SK-N-SH (cell line): ENCODE results near the gene PARP4. TPM values are rescaled to one million over a fixed set of nuclear protein-coding genes. Genes with fewer than 3 reads are reported as not detected.

Experiments used
- CTCF ChIA-PET: fragments of 300-600, 350-600 bp; formaldehyde crosslinking; extraction: SDS; loops from one replicate; lab custom pipeline; 2021; lab: Yijun Ruan, JAX
- POLR2A ChIA-PET: fragments of 350-600 bp; sonication (Branson Sonifier 250); formaldehyde crosslinking; extraction: SDS; loops from one replicate; lab custom pipeline; 2020; ENCODE audit warnings: antibody characterized with exemption, inconsistent platforms; lab: Yijun Ruan, JAX
- DNase-seq: peaks from one replicate; pipeline ENCODE4 v3.0.0; 2012
- H2AFZ ChIP-seq: fragments of 200-600 bp; sonication (generic); 2 replicates; pipeline ENCODE4 v1.8.1; 2016; ENCODE audit warnings: antibody characterized with exemption, mild to moderate bottlenecking, low read depth
- H3F3A ChIP-seq: fragments of 200-600 bp; sonication (generic); replicated peaks from 2 replicates; pipeline ENCODE3; 2016; ENCODE audit warnings: antibody characterized with exemption, mild to moderate bottlenecking; ENCODE audit not compliant: insufficient read depth
- H3K27ac ChIP-seq, 2 experiments: fragments of 200-500 bp in 1 of 2; fragments of 200-600 bp in 1 of 2; sonication (Bioruptor generic) in 1 of 2; sonication (generic), shearing (Covaris generic) in 1 of 2; 2 replicates each; pipeline versions ENCODE4 v1.5.1 to v1.6.1; 2014 to 2016; ENCODE audit warnings: low read depth in 2 of 2, inconsistent platforms in 1 of 2, low read length in 1 of 2, mild to moderate bottlenecking in 1 of 2, mixed read lengths in 1 of 2
- H3K27me3 ChIP-seq: fragments of 200-600 bp; sonication (generic), shearing (Covaris generic); 2 replicates; pipeline ENCODE4 v1.6.1; 2016; ENCODE audit warnings: mixed run types; ENCODE audit not compliant: insufficient read depth
- H3K36me3 ChIP-seq, 2 experiments: fragments of 200-500 bp in 1 of 2; fragments of 200-600 bp in 1 of 2; sonication (Bioruptor generic) in 1 of 2; sonication (generic) in 1 of 2; replicated peaks in 1 of 2; 2 replicates each; pipeline versions ENCODE3 to v1.5.1; 2014 to 2016; ENCODE audit warnings: low read length in 1 of 2, mild to moderate bottlenecking in 1 of 2; ENCODE audit not compliant: insufficient read depth in 2 of 2, control insufficient read depth in 1 of 2
- H3K4me1 ChIP-seq, 2 experiments: fragments of 200-500 bp in 1 of 2; fragments of 200-600 bp in 1 of 2; sonication (Bioruptor generic) in 1 of 2; sonication (generic), shearing (Covaris generic) in 1 of 2; 2 replicates each; pipeline versions ENCODE4 v1.5.1 to v1.6.1; 2014 to 2016; ENCODE audit warnings: low read depth in 1 of 2, low read length in 1 of 2, mixed run types in 1 of 2; ENCODE audit not compliant: insufficient read depth in 2 of 2, control insufficient read depth in 1 of 2
- H3K4me2 ChIP-seq: fragments of 200-600 bp; sonication (generic), shearing (Covaris generic); 2 replicates; pipeline ENCODE4 v1.6.1; 2017; ENCODE audit warnings: mixed run types
- H3K4me3 ChIP-seq, 2 experiments: fragments of 200-500 bp in 1 of 2; fragments of 200-600 bp in 1 of 2; sonication (Bioruptor generic) in 1 of 2; sonication (generic), shearing (Covaris generic) in 1 of 2; 2 replicates each; pipeline versions ENCODE4 v1.5.1 to v1.8.1; 2014 to 2016; ENCODE audit warnings: low read depth in 2 of 2, inconsistent platforms in 1 of 2, low read length in 1 of 2, mild to moderate bottlenecking in 1 of 2, mixed read lengths in 1 of 2, moderate library complexity in 1 of 2
- H3K79me2 ChIP-seq: fragments of 200-600 bp; sonication (generic); 2 replicates; pipeline ENCODE4 v1.8.1; 2017; ENCODE audit warnings: mild to moderate bottlenecking; ENCODE audit not compliant: insufficient read depth
- H3K9ac ChIP-seq: fragments of 200-600 bp; sonication (generic); 2 replicates; pipeline ENCODE4 v1.6.1; 2017; ENCODE audit warnings: mixed run types
- H3K9me2 ChIP-seq: fragments of 200-600 bp; sonication (generic); 2 replicates; pipeline ENCODE4 v1.6.1; 2017; ENCODE audit warnings: mixed run types
- H3K9me3 ChIP-seq: fragments of 200-600 bp; sonication (generic); 2 replicates; pipeline ENCODE4 v1.6.1; 2017; ENCODE audit warnings: mixed run types, mild to moderate bottlenecking, moderate library complexity
- H4K20me1 ChIP-seq: fragments of 200-600 bp; sonication (generic); 2 replicates; pipeline ENCODE4 v1.6.1; 2017; ENCODE audit warnings: mild to moderate bottlenecking, mixed run types; ENCODE audit not compliant: insufficient read depth
- ELF1 ChIP-seq: IDR thresholded peaks from 2 replicates; pipeline ENCODE4 v1.4.0; 2012
- EP300 ChIP-seq, 2 experiments: IDR thresholded peaks; 2 replicates each; pipeline versions ENCODE4 v1.4.0 to v1.6.1; 2012; ENCODE audit warnings: borderline replicate concordance in 1 of 2, low read depth in 1 of 2, low read length in 1 of 2
- EZH2phosphoT487 ChIP-seq: fragments of 200-600 bp; sonication (generic); IDR thresholded peaks from 2 replicates; pipeline ENCODE4 v1.6.1; 2017; ENCODE audit warnings: low read depth, mixed run types, mild to moderate bottlenecking, antibody characterized with exemption, moderate library complexity, borderline replicate concordance
- FOXJ3 ChIP-seq: sonication (generic); formaldehyde crosslinking; IDR thresholded peaks from 2 replicates; pipeline ENCODE4 v1.5.1; 2020; ENCODE audit warnings: mild to moderate bottlenecking, missing genetic modification reagents
- FOXM1 ChIP-seq: IDR thresholded peaks from 2 replicates; pipeline ENCODE4 v1.4.0; 2012; ENCODE audit warnings: low read depth, mild to moderate bottlenecking
- GATA2 ChIP-seq: sonication (generic); formaldehyde crosslinking; IDR thresholded peaks from 2 replicates; pipeline ENCODE4 v1.5.0; 2020; ENCODE audit warnings: mild to moderate bottlenecking, missing genetic modification reagents
- IRF3 ChIP-seq: fragments of 150-350 bp; IDR thresholded peaks from 2 replicates; pipeline ENCODE4 v1.6.1; 2016; ENCODE audit warnings: mild to moderate bottlenecking, low read depth, low read length
- MEF2A ChIP-seq: IDR thresholded peaks from 2 replicates; pipeline ENCODE4 v1.4.0; 2012; ENCODE audit warnings: low read depth, borderline replicate concordance
- MXI1 ChIP-seq: IDR thresholded peaks from 2 replicates; pipeline ENCODE4 v1.6.1; 2012; ENCODE audit warnings: mild to moderate bottlenecking, low read depth, low read length, improper control_type of control experiment
- POLR2AphosphoS5 ChIP-seq: IDR thresholded peaks from 2 replicates; pipeline ENCODE4 v1.6.1; 2012; ENCODE audit warnings: low read depth, low read length
- RAD21 ChIP-seq: IDR thresholded peaks from 2 replicates; pipeline ENCODE4 v1.6.1; 2012; ENCODE audit warnings: mild to moderate bottlenecking, low read length
- RCOR1 ChIP-seq: fragments of 150-350 bp; IDR thresholded peaks from 2 replicates; pipeline ENCODE4 v1.6.1; 2017; ENCODE audit warnings: antibody characterized with exemption, low read length
- RFX5 ChIP-seq: IDR thresholded peaks from 2 replicates; pipeline ENCODE4 v1.6.1; 2012; ENCODE audit warnings: mild to moderate bottlenecking, improper control_type of control experiment, low read length
- SIN3A ChIP-seq: IDR thresholded peaks from 2 replicates; pipeline ENCODE4 v1.6.1; 2012; ENCODE audit warnings: low read depth, mild to moderate bottlenecking, low read length, moderate library complexity, borderline replicate concordance
- TAF1 ChIP-seq: IDR thresholded peaks from 2 replicates; pipeline ENCODE4 v1.6.1; 2012; ENCODE audit warnings: low read depth, mild to moderate bottlenecking, low read length, moderate library complexity, borderline replicate concordance
- TCF12 ChIP-seq: IDR thresholded peaks from 2 replicates; pipeline ENCODE4 v1.4.0; 2012
- TEAD4 ChIP-seq: IDR thresholded peaks from 2 replicates; pipeline ENCODE4 v1.4.0; 2012; ENCODE audit warnings: mild to moderate bottlenecking, borderline replicate concordance; ENCODE audit not compliant: insufficient read depth
- USF2 ChIP-seq: fragments of 150-350 bp; IDR thresholded peaks from 2 replicates; pipeline ENCODE4 v1.6.1; 2017; ENCODE audit warnings: antibody characterized with exemption, low read length, low read depth, borderline replicate concordance
- YY1 ChIP-seq: IDR thresholded peaks from 2 replicates; pipeline ENCODE4 v1.4.0; 2012; ENCODE audit warnings: low read depth, mild to moderate bottlenecking
- WGBS: methylation state at CpG from one replicate; pipeline ENCODE4 v1.1.6; 2017; ENCODE audit warnings: low lambda C conversion rate; 5-methylcytosine and 5-hydroxymethylcytosine counted together
- polyA plus RNA-seq, 3 experiments: library from polyadenylated mRNA; depleted of rRNA; stranded (reverse); fragments of >200 nt; gene quantifications; 2 replicates each; pipeline ENCODE4 v1.2.3, GENCODE V29; 2012
- TF ChIP-seq, protein P1 (sequence below): IDR thresholded peaks from 2 replicates; pipeline ENCODE4 v1.6.1; 2012; ENCODE audit warnings: mild to moderate bottlenecking, low read depth, low read length, moderate library complexity
- TF ChIP-seq, protein P2 (sequence below): IDR thresholded peaks from 2 replicates; pipeline ENCODE4 v1.4.0; 2012; ENCODE audit warnings: low read depth
- TF ChIP-seq, protein P3 (sequence below): IDR thresholded peaks from 2 replicates; pipeline ENCODE4; 2012
- TF ChIP-seq, protein P4 (sequence below): IDR thresholded peaks from 2 replicates; pipeline ENCODE4 v1.4.0; 2012; ENCODE audit warnings: low read depth, borderline replicate concordance

PARP4 gene
- polyA plus RNA-seq, 1 of the 3 experiments (the other 2 are of a cell fraction), result 33.9 TPM

DNA sequence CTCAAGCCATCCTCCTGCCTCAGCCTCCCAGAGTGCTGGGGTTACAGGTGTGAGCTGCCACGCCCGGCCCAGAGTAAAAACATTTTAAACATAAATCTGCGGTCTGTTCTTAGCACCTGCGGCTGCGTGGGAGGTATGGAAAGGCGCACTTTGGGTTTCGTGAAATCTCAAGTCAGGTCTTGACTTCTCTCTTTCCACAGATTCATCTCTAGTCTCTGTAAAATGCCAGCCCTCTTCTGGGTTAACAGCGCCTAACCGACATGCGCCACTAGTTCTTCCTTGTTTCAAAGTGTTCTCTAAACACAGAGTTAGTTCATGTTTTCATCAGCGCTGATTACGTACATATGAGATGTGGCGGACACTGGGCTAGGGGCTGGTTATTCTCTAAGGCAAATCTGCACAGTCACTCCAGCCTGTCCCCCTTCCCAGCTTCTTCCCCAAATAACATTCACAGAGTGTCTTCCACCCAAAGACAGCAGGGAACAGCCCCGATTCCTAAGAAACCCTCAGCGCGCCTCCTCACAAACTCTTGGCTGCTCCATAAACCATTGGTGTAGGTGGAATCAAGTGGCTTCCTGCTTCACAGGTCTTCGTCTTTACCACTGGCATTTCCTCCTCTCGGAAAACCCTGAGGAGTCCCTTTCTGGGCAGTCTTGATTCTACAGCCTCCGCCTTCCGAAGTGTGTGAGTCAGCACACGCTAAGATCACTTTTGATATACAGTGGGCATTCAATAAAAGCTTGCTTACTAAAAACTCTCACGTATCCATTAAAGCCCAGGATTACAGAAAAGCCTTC lies 1.4 kb downstream of the PARP4 start:
- peak; percentile 32 for DNase-seq
- Histone ChIP-seq H3K9ac (peak overlapping the region; percentile 92), H3K79me2 (peaks cover 58% of the 10 kb centered on the region), H3K9me2 (no peaks in the 10 kb centered on the region), H3K4me2 (peak overlapping the region; percentile 84), H3K27me3 (no peaks in the 10 kb centered on the region), H3F3A (peaks cover 14% of the 10 kb centered on the region), H2AFZ (no peak overlapping the region), H4K20me1 (peaks cover 13% of the 10 kb centered on the region), H3K9me3 (no peaks in the 10 kb centered on the region), H3K4me1 (peaks cover 0 to 10% of the 10 kb centered on the region in 2 experiments; a peak in 2 of 4 replicates), H3K4me3 (peak overlapping the region; percentile 84 to 87), H3K27ac (peak overlapping the region; percentile 78 to 92), H3K36me3 (peaks cover 0 to 2% of the 10 kb centered on the region in 2 experiments)
- POLR2A ChIA-PET, result no interaction called here
- CTCF ChIA-PET, result interaction anchor here (0.6 to 0.8 kb wide), 2 partner anchors 14 to 143 kb away, joined by 3 read pairs; no protein-coding TSS in a partner anchor
- WGBS, result 60% methylated on average over 22 of the region's 22 CpGs
- TF ChIP-seq, protein P1, sequence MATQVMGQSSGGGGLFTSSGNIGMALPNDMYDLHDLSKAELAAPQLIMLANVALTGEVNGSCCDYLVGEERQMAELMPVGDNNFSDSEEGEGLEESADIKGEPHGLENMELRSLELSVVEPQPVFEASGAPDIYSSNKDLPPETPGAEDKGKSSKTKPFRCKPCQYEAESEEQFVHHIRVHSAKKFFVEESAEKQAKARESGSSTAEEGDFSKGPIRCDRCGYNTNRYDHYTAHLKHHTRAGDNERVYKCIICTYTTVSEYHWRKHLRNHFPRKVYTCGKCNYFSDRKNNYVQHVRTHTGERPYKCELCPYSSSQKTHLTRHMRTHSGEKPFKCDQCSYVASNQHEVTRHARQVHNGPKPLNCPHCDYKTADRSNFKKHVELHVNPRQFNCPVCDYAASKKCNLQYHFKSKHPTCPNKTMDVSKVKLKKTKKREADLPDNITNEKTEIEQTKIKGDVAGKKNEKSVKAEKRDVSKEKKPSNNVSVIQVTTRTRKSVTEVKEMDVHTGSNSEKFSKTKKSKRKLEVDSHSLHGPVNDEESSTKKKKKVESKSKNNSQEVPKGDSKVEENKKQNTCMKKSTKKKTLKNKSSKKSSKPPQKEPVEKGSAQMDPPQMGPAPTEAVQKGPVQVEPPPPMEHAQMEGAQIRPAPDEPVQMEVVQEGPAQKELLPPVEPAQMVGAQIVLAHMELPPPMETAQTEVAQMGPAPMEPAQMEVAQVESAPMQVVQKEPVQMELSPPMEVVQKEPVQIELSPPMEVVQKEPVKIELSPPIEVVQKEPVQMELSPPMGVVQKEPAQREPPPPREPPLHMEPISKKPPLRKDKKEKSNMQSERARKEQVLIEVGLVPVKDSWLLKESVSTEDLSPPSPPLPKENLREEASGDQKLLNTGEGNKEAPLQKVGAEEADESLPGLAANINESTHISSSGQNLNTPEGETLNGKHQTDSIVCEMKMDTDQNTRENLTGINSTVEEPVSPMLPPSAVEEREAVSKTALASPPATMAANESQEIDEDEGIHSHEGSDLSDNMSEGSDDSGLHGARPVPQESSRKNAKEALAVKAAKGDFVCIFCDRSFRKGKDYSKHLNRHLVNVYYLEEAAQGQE, result 0 out of 2 replicates have a peak, but pooled peaks have one; percentile 4
- TF ChIP-seq EZH2phosphoT487 (no peak), RAD21 (no peak), TAF1 (no peak), IRF3 (no peak), TEAD4 (0 out of 2 replicates have a peak, but pooled peaks have one; percentile 35), FOXJ3 (no peak), MXI1 (no peak), POLR2AphosphoS5 (peak; percentile 24; the same call in 1 of the 2 replicates), ELF1 (peak; percentile 59), GATA2 (CRISPR knock-in tag) (no peak), RFX5 (no peak), YY1 (0 out of 2 replicates have a peak, but pooled peaks have one; percentile 14), TCF12 (peak; percentile 57), EP300 (IDR thresholded peaks at IDR 0.05; ENCODE audit: borderline replicate concordance in 1 of 2, low read depth in 1 of 2, low read length in 1 of 2) (peak in 1 of 2 experiments; percentile 42; a peak in 1 of 4 replicates), FOXM1 (no peak), USF2 (no peak), MEF2A (no peak), SIN3A (no peak), RCOR1 (no peak)
- TF ChIP-seq, protein P2, sequence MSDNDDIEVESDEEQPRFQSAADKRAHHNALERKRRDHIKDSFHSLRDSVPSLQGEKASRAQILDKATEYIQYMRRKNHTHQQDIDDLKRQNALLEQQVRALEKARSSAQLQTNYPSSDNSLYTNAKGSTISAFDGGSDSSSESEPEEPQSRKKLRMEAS, result peak; percentile 71
- TF ChIP-seq, protein P3, sequence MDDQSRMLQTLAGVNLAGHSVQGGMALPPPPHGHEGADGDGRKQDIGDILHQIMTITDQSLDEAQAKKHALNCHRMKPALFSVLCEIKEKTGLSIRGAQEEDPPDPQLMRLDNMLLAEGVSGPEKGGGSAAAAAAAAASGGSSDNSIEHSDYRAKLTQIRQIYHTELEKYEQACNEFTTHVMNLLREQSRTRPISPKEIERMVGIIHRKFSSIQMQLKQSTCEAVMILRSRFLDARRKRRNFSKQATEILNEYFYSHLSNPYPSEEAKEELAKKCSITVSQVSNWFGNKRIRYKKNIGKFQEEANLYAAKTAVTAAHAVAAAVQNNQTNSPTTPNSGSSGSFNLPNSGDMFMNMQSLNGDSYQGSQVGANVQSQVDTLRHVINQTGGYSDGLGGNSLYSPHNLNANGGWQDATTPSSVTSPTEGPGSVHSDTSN, result 0 out of 2 replicates have a peak, but pooled peaks have one; percentile 23
- TF ChIP-seq, protein P4, sequence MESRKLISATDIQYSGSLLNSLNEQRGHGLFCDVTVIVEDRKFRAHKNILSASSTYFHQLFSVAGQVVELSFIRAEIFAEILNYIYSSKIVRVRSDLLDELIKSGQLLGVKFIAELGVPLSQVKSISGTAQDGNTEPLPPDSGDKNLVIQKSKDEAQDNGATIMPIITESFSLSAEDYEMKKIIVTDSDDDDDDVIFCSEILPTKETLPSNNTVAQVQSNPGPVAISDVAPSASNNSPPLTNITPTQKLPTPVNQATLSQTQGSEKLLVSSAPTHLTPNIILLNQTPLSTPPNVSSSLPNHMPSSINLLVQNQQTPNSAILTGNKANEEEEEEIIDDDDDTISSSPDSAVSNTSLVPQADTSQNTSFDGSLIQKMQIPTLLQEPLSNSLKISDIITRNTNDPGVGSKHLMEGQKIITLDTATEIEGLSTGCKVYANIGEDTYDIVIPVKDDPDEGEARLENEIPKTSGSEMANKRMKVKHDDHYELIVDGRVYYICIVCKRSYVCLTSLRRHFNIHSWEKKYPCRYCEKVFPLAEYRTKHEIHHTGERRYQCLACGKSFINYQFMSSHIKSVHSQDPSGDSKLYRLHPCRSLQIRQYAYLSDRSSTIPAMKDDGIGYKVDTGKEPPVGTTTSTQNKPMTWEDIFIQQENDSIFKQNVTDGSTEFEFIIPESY, result no peak
